Measurements from ENCODE around the gene CELF4. TPM values are rescaled to one million over a fixed set of nuclear protein-coding genes. Genes with fewer than 3 reads are reported as not detected.

Gene CELF4
- total RNA-seq, 1 experiment from 2014 or later: not detected

DNA sequence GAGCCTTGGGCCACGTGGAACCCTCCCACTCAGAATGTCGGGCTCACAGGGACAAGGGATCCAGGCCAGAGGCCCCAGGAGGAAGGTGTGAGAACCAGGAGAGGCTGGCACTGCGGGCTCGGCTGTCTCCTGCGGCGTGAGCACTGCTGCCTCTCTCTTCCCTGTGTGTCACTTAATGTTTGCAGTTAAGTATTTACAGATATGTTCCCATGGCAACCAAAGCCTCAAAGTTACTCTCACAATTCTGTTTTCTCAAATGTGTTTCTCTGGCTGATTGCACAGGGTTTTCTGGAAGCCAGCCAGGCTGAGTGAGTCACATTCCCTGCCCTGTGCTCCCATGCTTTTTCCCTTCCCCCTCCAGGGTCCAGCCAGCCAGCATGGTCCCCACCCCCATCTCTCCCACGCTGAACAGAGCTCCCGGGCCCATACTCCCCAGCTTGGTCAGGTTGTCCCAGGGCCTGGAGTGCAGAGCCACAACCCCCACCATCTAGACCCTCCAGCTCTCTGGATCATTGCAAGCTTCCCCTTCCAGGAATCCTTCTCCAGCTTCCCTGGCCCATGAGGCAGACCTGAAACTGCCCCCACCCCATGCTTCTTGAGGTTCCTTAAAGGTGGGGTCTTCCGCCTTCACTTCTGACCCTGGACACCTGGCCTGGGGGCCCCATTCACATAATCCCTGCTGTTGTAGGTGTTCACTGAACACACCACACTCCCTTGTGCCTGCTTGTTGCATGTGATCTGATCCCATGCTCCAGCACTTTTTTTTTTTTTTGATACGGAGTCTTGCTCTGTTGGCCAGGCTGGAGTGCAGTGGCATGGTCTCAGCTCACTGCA, 265.9 kb downstream of the CELF4 start:
- H3K4me3 ChIP-seq (ENCODE audit: low read depth in 2 of 2, low read length in 2 of 2): no peak overlapping the region
- no peaks in the 10 kb centered on the region for H3K36me3 ChIP-seq (ENCODE audit: control insufficient read depth, insufficient read depth, low read length)
- ATAC-seq (peak; percentile 73), DNase-seq (ENCODE audit: low read depth, low spot score) (peak; percentile 22)
- intact Hi-C loops (cut with micrococcal nuclease; ENCODE audit: unreplicated experiment) (no loop called here), in situ Hi-C loops (cut with HindIII; ENCODE audit: low pct_unique_long_range_greater_than_20kb, low sequenced_read_pairs) (no loop called here)
- H3K27ac ChIP-seq (ENCODE audit: low read length): no peak overlapping the region
- no TSS peak for BruUV-seq (replicated peaks)
- H3K9me3 ChIP-seq (ENCODE audit: control insufficient read depth, insufficient read depth, low read depth, low read length): no peaks in the 10 kb centered on the region
- H3K4me1 ChIP-seq (ENCODE audit: control insufficient read depth, insufficient read depth, low read length): peaks cover 8% of the 10 kb centered on the region
- ChIA-PET POLR2A (no interaction called here), CTCF (no interaction called here)
- H3K27me3 ChIP-seq (ENCODE audit: control insufficient read depth, insufficient read depth, low read length): no peaks in the 10 kb centered on the region
- TF ChIP-seq TCF7L2 (IDR thresholded peaks at IDR 0.05; ENCODE audit: low read depth, low read length): no peak

GRCh38 chr18:37298816-37299215, 266.8 kb downstream of the CELF4 start:
- Histone ChIP-seq H3K4me3 (ENCODE audit: low read depth in 2 of 2, low read length in 2 of 2) (no peak overlapping the region), H3K27ac (ENCODE audit: low read length) (no peak overlapping the region), H3K4me1 (ENCODE audit: control insufficient read depth, insufficient read depth, low read length) (peaks cover 8% of the 10 kb centered on the region), H3K36me3 (ENCODE audit: control insufficient read depth, insufficient read depth, low read length) (no peaks in the 10 kb centered on the region), H3K9me3 (ENCODE audit: control insufficient read depth, insufficient read depth, low read depth, low read length) (no peaks in the 10 kb centered on the region), H3K27me3 (ENCODE audit: control insufficient read depth, insufficient read depth, low read length) (no peaks in the 10 kb centered on the region)
- TF ChIP-seq, protein P1, sequence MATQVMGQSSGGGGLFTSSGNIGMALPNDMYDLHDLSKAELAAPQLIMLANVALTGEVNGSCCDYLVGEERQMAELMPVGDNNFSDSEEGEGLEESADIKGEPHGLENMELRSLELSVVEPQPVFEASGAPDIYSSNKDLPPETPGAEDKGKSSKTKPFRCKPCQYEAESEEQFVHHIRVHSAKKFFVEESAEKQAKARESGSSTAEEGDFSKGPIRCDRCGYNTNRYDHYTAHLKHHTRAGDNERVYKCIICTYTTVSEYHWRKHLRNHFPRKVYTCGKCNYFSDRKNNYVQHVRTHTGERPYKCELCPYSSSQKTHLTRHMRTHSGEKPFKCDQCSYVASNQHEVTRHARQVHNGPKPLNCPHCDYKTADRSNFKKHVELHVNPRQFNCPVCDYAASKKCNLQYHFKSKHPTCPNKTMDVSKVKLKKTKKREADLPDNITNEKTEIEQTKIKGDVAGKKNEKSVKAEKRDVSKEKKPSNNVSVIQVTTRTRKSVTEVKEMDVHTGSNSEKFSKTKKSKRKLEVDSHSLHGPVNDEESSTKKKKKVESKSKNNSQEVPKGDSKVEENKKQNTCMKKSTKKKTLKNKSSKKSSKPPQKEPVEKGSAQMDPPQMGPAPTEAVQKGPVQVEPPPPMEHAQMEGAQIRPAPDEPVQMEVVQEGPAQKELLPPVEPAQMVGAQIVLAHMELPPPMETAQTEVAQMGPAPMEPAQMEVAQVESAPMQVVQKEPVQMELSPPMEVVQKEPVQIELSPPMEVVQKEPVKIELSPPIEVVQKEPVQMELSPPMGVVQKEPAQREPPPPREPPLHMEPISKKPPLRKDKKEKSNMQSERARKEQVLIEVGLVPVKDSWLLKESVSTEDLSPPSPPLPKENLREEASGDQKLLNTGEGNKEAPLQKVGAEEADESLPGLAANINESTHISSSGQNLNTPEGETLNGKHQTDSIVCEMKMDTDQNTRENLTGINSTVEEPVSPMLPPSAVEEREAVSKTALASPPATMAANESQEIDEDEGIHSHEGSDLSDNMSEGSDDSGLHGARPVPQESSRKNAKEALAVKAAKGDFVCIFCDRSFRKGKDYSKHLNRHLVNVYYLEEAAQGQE (IDR thresholded peaks at IDR 0.05; ENCODE audit: insufficient read depth in 1 of 2, low read depth in 2 of 2, low read length in 1 of 2): no peak
- no peak for TF ChIP-seq SIN3A (IDR thresholded peaks at IDR 0.05; ENCODE audit: borderline replicate concordance, insufficient read depth, low read depth, low read length)
- TF ChIP-seq, protein P2, sequence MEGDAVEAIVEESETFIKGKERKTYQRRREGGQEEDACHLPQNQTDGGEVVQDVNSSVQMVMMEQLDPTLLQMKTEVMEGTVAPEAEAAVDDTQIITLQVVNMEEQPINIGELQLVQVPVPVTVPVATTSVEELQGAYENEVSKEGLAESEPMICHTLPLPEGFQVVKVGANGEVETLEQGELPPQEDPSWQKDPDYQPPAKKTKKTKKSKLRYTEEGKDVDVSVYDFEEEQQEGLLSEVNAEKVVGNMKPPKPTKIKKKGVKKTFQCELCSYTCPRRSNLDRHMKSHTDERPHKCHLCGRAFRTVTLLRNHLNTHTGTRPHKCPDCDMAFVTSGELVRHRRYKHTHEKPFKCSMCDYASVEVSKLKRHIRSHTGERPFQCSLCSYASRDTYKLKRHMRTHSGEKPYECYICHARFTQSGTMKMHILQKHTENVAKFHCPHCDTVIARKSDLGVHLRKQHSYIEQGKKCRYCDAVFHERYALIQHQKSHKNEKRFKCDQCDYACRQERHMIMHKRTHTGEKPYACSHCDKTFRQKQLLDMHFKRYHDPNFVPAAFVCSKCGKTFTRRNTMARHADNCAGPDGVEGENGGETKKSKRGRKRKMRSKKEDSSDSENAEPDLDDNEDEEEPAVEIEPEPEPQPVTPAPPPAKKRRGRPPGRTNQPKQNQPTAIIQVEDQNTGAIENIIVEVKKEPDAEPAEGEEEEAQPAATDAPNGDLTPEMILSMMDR (IDR thresholded peaks at IDR 0.05): no peak
- TF ChIP-seq TCF7L2 (IDR thresholded peaks at IDR 0.05; ENCODE audit: low read depth, low read length): no peak
- ChIA-PET POLR2A (no interaction called here), CTCF (no interaction called here)
- in situ Hi-C loops (cut with HindIII; ENCODE audit: low pct_unique_long_range_greater_than_20kb, low sequenced_read_pairs) (no loop called here), intact Hi-C loops (cut with micrococcal nuclease; ENCODE audit: unreplicated experiment) (no loop called here)
- ATAC-seq: no peak
- no peak for DNase-seq (ENCODE audit: low read depth, low spot score)
- BruUV-seq (replicated peaks): no TSS peak

DNA sequence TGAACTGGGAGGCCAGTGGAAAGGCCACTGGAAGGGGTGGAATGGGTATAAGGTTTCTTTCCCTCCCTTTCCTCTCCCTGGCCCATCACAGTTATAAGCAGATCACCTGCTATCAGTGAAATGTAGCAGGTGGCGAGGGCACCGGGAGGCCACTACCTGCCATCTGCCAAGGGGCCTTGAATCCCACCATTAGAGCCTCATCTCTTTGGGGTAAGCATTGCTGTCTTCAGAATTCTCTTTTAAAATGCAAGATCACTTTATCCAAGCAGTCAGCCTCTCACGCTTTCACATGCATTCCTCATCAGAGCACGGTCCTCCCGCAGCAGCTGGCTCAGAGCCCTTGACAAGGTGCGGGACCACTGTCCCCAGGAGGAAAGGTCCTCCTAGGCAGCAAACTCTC, 268.5 kb downstream of the CELF4 start:
- no peak overlapping the region for H3K4me3 ChIP-seq (ENCODE audit: low read depth in 2 of 2, low read length in 2 of 2)
- intact Hi-C loops (cut with micrococcal nuclease; ENCODE audit: unreplicated experiment) (no loop called here), in situ Hi-C loops (cut with HindIII; ENCODE audit: low pct_unique_long_range_greater_than_20kb, low sequenced_read_pairs) (no loop called here)
- TF ChIP-seq TCF7L2 (IDR thresholded peaks at IDR 0.05; ENCODE audit: low read depth, low read length): no peak
- TF ChIP-seq SIN3A (IDR thresholded peaks at IDR 0.05; ENCODE audit: borderline replicate concordance, insufficient read depth, low read depth, low read length): no peak
- TF ChIP-seq, protein P1 (IDR thresholded peaks at IDR 0.05; ENCODE audit: insufficient read depth in 1 of 2, low read depth in 2 of 2, low read length in 1 of 2): no peak
- TF ChIP-seq, protein P2 (IDR thresholded peaks at IDR 0.05): no peak
- no peak for TF ChIP-seq POLR2AphosphoS5 (IDR thresholded peaks at IDR 0.05; ENCODE audit: low read depth, low read length)
- no peaks in the 10 kb centered on the region for H3K36me3 ChIP-seq (ENCODE audit: control insufficient read depth, insufficient read depth, low read length)
- no peaks in the 10 kb centered on the region for H3K27me3 ChIP-seq (ENCODE audit: control insufficient read depth, insufficient read depth, low read length)
- ChIA-PET CTCF (no interaction called here), POLR2A (no interaction called here)
- H3K4me1 ChIP-seq (ENCODE audit: control insufficient read depth, insufficient read depth, low read length): peaks cover 8% of the 10 kb centered on the region
- no peaks in the 10 kb centered on the region for H3K9me3 ChIP-seq (ENCODE audit: control insufficient read depth, insufficient read depth, low read depth, low read length)
- BruUV-seq (replicated peaks): no TSS peak
- ATAC-seq (no peak), DNase-seq (ENCODE audit: low read depth, low spot score) (no peak)
- H3K27ac ChIP-seq (ENCODE audit: low read length): no peak overlapping the region
